HFF-Myc (cell line): ENCODE data around the gene MYT1.

ENCODE experiments used
- DNase-seq: peaks from one replicate; pipeline ENCODE4 v3.0.0-alpha.2; 2011; ENCODE audit warnings: low read depth; ENCODE audit errors: extremely low read depth
- H3K4me3 ChIP-seq: replicated peaks from 2 replicates; pipeline ENCODE4 v1.5.1; 2011; ENCODE audit warnings: low read depth, mild to moderate bottlenecking, control low read depth, low read length
- CTCF ChIP-seq: IDR thresholded peaks from 2 replicates; pipeline ENCODE4 v1.5.1; 2012; ENCODE audit warnings: mild to moderate bottlenecking, low read depth, low read length, control low read depth; ENCODE audit errors: missing control alignments

The MYT1 gene

GRCh38 chr20:64222291-64222735, 58.1 kb downstream of the MYT1 start:
- DNase-seq = no peak
- H3K4me3 ChIP-seq = no peak overlapping the region
- TF ChIP-seq CTCF = no peak

GRCh38 chr20:64222851-64223525, 58.7 kb downstream of the MYT1 start:
- no peak overlapping the region for H3K4me3 ChIP-seq
- TF ChIP-seq CTCF = no peak

GRCh38 chr20:64223526-64224067, 59.3 kb downstream of the MYT1 start:
- H3K4me3 ChIP-seq = no peak overlapping the region
- peak; percentile 37 for TF ChIP-seq CTCF
- no peak for DNase-seq

More at GRCh38 chr20:64222851-64223525, 58.7 kb downstream of the MYT1 start:
- no peak for DNase-seq

- peak; percentile 52 for DNase-seq
- no peak overlapping the region for H3K4me3 ChIP-seq
- no peak for TF ChIP-seq CTCF
Observed at GRCh38 chr20:64224351-64225170, 60.3 kb downstream of the MYT1 start.

- TF ChIP-seq CTCF = no peak
- no peak overlapping the region for H3K4me3 ChIP-seq
- DNase-seq = no peak
Observed at GRCh38 chr20:64225171-64225595, 60.9 kb downstream of the MYT1 start.

GRCh38 chr20:64225828-64226598, 61.8 kb downstream of the MYT1 start:
- no peak for DNase-seq
- TF ChIP-seq CTCF = no peak
- H3K4me3 ChIP-seq = no peak overlapping the region
